Nephron progenitor cell (in vitro differentiated cells): ENCODE results near the gene JUND.

Source experiments
- DNase-seq: peaks from one replicate; pipeline ENCODE4 v3.0.0; 2021
- H3K27ac Mint-ChIP-seq: 2 replicates; pipeline ENCODE4 v1.8.0; 2021; ENCODE audit warnings: mild to moderate bottlenecking, moderate library complexity, mixed read lengths
- H3K27me3 Mint-ChIP-seq: 2 replicates; pipeline ENCODE4 v1.8.0; 2021; ENCODE audit warnings: mild to moderate bottlenecking, low read depth, mixed read lengths; ENCODE audit not compliant: poor library complexity
- H3K36me3 Mint-ChIP-seq: 2 replicates; pipeline ENCODE4 v1.8.0; 2021; ENCODE audit warnings: low read depth, mixed read lengths
- H3K4me1 Mint-ChIP-seq: 2 replicates; pipeline ENCODE4 v1.8.0; 2021; ENCODE audit warnings: mixed read lengths
- H3K4me3 Mint-ChIP-seq: 2 replicates; pipeline ENCODE4 v1.8.0; 2021; ENCODE audit warnings: mild to moderate bottlenecking, moderate library complexity, mixed read lengths
- H3K9me3 Mint-ChIP-seq: 2 replicates; pipeline ENCODE4 v1.8.0; 2021; ENCODE audit warnings: mild to moderate bottlenecking, moderate library complexity, mixed read lengths
- CTCF ChIP-seq: fragments of 200-600 bp; sonication (generic); IDR thresholded peaks from 2 replicates; pipeline ENCODE4 v1.5.0; 2021; ENCODE audit warnings: antibody characterized with exemption

Gene JUND

GRCh38 chr19:18317961-18318800 is 36.8 kb upstream of the JUND start:
- no peaks in the 10 kb centered on the region for H3K9me3 Mint-ChIP-seq
- no peak for DNase-seq
- H3K36me3 Mint-ChIP-seq, result peaks cover 11% of the 10 kb centered on the region
- no peak overlapping the region for H3K4me3 Mint-ChIP-seq
- peaks cover 6% of the 10 kb centered on the region for H3K27me3 Mint-ChIP-seq
- H3K27ac Mint-ChIP-seq, result peak overlapping the region; percentile 80
- peaks cover 40% of the 10 kb centered on the region for H3K4me1 Mint-ChIP-seq
- TF ChIP-seq CTCF, result no peak

GRCh38 chr19:18313398-18313797 is 32.0 kb upstream of the JUND start:
- no peak overlapping the region for H3K4me3 Mint-ChIP-seq
- no peaks in the 10 kb centered on the region for H3K9me3 Mint-ChIP-seq
- peaks cover 11% of the 10 kb centered on the region for H3K36me3 Mint-ChIP-seq
- no peak overlapping the region for H3K27ac Mint-ChIP-seq
- no peak for TF ChIP-seq CTCF
- no peak for DNase-seq
- peaks cover 6% of the 10 kb centered on the region for H3K4me1 Mint-ChIP-seq
- peaks cover 3% of the 10 kb centered on the region for H3K27me3 Mint-ChIP-seq

- H3K36me3 Mint-ChIP-seq, result peaks cover 17% of the 10 kb centered on the region
- no peak for TF ChIP-seq CTCF
- no peaks in the 10 kb centered on the region for H3K27me3 Mint-ChIP-seq
- H3K9me3 Mint-ChIP-seq, result no peaks in the 10 kb centered on the region
- DNase-seq, result no peak
- H3K27ac Mint-ChIP-seq, result no peak overlapping the region
- H3K4me1 Mint-ChIP-seq, result peaks cover 8% of the 10 kb centered on the region
- no peak overlapping the region for H3K4me3 Mint-ChIP-seq
Observed at GRCh38 chr19:18312092-18312534, 30.7 kb upstream of the JUND start.

GRCh38 chr19:18311502-18312091 is 30.2 kb upstream of the JUND start:
- TF ChIP-seq CTCF, result no peak
- H3K9me3 Mint-ChIP-seq, result no peaks in the 10 kb centered on the region
- no peak overlapping the region for H3K4me3 Mint-ChIP-seq
- no peaks in the 10 kb centered on the region for H3K27me3 Mint-ChIP-seq
- peaks cover 23% of the 10 kb centered on the region for H3K36me3 Mint-ChIP-seq
- H3K27ac Mint-ChIP-seq, result no peak overlapping the region
- H3K4me1 Mint-ChIP-seq, result peaks cover 13% of the 10 kb centered on the region
- no peak for DNase-seq

- TF ChIP-seq CTCF, result no peak
- Mint-ChIP-seq H3K36me3 (peaks cover 24% of the 10 kb centered on the region), H3K4me1 (peaks cover 19% of the 10 kb centered on the region), H3K9me3 (no peaks in the 10 kb centered on the region), H3K27ac (no peak overlapping the region), H3K27me3 (no peaks in the 10 kb centered on the region), H3K4me3 (no peak overlapping the region)
- DNase-seq, result no peak
Observed at GRCh38 chr19:18310966-18311365, 29.5 kb upstream of the JUND start.
